SK-N-DZ (cell line): ENCODE results near the gene RBMX.
"Not testable (repeated sequence)": the region's sequence is repeated elsewhere in the genome, so short reads cannot be mapped to it uniquely, and the experiment has no call there.

ENCODE experiments used
- DNase-seq: peaks from one replicate; pipeline ENCODE4 v3.0.0-alpha.2; 2015; ENCODE audit warnings: low spot score

Gene RBMX

DNA sequence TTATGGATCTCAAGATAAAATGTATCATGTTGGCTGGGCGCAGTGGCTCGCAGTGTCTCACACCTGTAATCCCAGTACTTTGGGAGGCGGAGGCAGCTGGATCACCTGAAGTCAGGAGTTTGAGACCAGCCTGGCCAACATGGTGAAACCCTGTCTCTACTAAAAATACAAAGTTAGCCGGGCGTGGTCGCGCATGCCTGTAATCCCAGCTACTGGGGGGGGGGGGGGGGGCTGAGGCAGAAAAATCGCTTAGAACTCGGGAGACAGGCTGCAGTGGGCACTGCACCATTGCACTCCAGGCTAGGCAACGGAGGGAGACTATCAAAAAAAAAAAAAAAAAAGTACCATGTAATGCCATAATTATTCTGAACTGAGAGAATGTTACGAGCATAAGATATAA is 2.1 kb downstream of the RBMX start:
- DNase-seq: no peak

DNA sequence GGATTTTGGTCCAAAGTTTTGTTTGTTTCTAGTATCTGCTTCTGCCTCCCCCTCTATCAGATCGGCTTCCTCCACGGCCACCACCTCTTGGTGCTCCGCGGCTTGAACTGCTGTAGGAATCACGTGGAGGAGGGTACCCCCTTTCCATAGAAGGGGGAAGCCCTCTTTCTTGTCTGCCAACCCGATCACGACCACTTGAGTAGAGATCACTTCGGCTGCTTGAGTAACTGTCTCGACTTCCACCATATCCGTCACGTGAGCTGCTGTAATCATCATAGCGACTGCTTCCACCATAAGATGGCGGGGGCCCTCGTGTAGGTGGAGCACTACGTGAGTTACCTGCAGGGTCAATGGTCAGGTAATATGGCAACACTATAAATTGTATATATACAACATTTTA is 6.4 kb downstream of the RBMX start:
- DNase-seq: not testable (repeated sequence)

DNA sequence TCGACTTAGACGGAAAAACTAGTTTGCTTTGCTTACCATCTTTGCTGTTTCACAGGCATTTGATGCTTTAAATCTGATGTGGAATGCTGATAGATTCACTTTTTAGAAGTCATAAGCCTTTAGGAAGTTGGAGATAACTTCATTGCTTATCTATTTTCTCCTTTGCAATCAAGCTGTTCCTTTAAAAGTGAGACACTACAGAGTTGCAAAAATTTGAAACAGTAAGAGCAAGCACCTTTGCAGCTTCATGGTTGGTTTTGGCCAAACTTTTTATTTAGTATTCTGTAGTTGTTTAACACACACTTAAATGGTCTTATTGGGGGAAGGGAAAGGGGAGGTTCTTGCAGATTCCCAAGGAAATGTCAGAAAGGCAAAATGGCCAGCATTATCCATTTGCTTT is 7.3 kb downstream of the RBMX start:
- not testable (repeated sequence) for DNase-seq

DNA sequence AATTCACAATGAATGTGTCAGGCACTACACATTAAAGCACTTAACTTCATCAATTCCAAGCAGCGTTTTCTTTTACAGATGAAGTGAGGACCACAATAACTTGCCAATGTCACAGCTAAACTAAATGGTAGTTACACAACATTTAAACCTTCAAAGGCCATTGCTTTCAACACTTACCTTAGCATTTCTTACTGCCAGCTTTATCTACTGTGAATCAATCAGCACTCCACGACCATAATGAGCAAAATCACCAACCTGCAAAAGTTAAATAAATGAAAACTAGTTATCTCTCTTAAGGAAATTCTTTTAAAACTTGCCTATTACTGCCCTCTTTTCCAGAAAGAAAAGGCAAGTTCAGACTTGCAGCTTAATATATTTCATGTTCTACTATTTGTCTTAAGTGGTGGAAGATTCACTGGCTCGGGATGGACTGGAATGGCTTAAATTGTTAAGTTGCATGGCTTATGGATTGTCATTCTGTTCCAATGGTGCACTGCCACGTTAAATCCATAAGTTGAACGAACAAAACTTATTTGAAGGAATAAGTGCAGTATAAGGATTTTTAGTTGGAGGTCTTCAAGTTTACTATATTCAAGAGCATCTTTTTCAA is 8.3 kb downstream of the RBMX start:
- no peak for DNase-seq

GRCh38 chrX:136870064-136870463 is 10.5 kb downstream of the RBMX start:
- no peak for DNase-seq

DNA sequence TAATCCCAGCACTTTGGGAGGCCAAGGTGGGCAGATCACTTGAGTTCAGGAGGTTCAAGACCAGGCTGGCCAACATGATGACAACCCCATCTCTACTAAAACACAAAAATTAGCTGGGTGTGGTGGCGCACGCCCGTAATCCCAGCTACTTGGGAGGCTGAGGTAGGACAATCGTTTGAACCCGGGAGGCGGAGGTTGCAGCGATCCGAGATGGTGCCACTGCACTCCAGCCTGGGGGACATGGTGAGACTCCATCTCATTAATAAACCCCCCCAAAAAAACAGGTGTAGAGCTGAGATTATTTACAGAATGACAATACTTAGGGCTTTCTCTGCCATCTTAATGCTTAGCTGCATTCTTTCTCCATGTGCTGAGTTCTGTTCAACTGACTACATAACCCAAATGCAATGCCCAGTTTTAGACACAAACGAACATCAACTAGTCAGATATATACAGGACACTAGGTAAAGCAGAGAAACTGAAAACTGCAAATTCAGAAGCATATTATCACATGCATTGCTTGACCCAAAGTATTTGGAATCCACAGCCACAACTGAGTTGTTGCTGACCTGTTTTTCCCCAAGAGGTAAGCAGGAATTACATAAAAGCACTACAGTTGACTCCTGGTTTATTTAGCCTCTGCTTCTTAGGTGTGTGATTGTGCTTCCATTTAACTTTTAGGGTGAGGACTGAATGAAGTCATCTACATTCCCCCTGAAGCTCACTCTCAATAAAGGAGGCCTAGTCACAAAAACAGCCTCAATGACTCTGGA is 12.1 kb downstream of the RBMX start:
- DNase-seq: no peak

DNA sequence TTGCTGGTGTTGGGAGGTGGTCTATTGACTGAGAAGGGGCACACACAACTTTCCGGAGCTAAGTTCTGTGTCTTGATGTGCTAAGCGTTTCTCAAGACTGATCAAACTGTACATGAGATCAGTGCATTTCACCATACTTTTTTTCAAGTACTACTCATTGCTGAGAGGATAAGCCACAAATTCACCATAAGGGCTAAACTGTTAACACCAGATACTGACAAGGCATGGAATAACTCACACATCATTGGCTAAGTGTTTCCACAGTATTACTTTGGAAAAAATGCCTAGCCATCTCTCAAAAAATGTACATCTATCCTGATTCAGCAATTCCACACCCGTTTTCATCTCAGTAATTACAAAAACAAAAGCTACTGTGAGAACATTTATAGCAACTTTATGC is 13.0 kb downstream of the RBMX start:
- DNase-seq: no peak

- DNase-seq: no peak
Observed at GRCh38 chrX:136867096-136867491, 13.4 kb downstream of the RBMX start.

- no peak for DNase-seq
Observed at GRCh38 chrX:136866337-136867095, 14.0 kb downstream of the RBMX start.

DNA sequence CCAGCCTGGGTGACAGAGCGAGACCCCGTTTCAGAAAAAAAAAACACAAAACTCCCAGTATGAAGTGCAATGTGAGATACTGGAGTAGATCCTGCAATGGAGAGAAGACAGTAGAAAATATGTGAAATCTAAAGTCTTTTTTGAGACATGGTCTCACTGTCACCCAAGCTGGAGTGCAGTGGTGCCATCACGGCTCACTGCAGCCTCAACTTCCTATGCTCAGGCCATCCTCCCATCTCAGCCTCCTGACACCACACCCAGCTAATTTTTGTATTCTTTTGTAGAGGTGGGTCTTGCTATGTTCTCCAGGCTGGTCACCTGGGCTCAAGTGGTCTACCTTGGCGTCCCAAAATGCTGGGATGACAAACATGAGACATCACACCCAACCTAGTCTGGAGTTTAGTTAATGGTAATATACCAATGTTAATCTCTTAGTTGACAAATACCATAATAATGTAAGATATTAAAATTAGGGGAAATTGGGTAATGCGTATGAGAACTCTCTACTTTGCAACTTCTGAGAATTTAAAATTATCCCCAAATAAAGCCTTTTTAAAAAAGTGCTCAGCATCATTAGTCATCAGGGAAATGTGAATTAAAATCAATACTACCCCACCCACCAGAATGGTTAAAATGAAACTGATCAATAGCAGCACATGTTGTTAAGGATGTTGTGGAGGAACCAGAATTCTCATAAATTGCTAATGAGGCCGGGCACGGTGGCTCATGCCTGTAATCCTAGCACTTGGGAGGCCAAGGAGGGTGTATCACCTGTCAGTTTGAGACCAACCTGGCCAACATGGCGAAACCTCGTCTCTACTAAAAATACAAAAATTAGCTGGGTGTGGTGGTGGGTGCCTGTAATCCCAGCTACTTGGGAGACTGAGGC is 15.0 kb downstream of the RBMX start:
- DNase-seq: no peak

- DNase-seq: no peak
Observed at GRCh38 chrX:136863826-136864225, 16.7 kb downstream of the RBMX start.

GRCh38 chrX:136862546-136862945 is 18.0 kb downstream of the RBMX start:
- DNase-seq: no peak

DNA sequence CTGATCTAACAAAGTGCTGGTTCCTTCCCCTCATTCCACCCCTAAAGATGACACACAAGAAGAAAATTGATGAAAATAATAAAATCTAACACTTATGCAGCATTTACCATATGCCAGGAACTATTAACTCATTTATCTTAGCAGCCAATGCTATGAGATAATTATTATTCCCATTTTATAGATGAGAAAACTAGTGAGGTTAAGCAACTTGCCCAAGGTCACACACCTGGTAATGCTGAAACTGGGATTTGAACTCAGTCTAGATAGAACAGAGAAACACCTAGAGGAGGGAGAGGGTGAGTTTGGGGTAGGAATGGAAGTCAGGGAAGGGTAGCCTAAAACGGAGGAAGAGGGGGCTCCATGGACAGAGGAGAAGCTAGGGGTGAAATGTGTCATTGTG is 18.6 kb downstream of the RBMX start:
- DNase-seq: no peak

DNA sequence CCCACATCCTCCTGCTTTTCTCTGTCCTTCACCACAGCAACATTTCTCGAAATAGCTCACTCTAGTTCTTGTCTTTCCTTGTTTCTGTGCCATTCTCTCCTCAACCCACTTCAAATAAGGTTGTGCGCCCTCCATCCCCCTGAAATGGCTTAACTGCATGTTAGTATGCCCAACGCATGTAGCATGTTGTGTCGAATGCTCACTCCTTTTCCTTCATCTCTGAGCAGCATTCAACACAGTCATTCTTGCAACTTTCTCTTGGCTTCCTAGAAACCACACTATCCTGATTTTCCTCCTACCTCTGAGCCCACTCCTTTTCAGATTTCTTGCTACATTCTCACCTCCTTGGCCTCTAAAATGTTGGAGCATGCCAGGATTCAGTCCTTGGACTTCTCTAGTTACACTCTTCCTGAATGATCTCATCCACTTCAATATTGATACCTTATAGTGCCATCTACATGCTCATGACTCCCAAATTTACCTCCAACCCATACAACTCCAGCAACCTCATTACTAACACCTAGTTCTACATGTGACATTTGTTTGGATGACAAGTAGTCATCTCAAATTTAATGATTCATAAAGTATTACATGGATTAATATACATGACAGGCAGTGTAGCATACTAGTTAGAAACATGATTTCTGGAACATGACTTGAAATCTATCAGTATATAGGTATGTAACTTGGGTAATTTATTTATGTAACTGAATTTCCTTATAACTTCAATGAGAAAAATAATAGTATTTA is 22.3 kb downstream of the RBMX start:
- DNase-seq: no peak

GRCh38 chrX:136856551-136856950 is 24.0 kb downstream of the RBMX start:
- no peak for DNase-seq

GRCh38 chrX:136856050-136856449 is 24.5 kb downstream of the RBMX start:
- no peak for DNase-seq

GRCh38 chrX:136851526-136851925 is 29.0 kb downstream of the RBMX start:
- no peak for DNase-seq

- DNase-seq: no peak
Observed at GRCh38 chrX:136850441-136851175, 29.9 kb downstream of the RBMX start.

DNA sequence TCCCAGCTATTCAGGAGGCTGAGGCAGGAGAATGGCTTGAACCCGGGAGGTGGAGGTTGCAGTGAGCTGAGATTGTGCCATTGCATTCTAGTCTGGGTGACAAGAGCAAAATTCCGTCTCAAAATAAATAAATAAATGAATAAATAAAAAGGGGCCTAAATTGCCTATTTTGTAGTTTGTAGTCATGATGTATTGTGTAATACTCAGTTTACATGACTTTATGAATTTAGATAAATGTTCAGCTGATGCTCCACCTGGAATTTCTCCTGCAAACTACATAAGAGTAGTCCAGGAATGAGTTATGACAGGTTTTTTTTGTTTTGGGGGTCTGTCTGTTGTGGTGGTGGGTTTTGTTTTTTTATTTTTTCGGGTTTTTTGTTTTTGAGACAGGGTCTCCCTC is 31.1 kb downstream of the RBMX start:
- DNase-seq: no peak

- DNase-seq: no peak
Observed at GRCh38 chrX:136847874-136848273, 32.7 kb downstream of the RBMX start.
